Measurements from ENCODE around the gene ZNF780B. TPM values are rescaled to one million over a fixed set of nuclear protein-coding genes. Genes with fewer than 3 reads are reported as not detected.

ZNF780B gene
- total RNA-seq, 4 donors from 2014 or later = 4.5 to 87.8 (median 25.5) TPM

GRCh38 chr19:39983695-39984300 is 72.2 kb downstream of the ZNF780B start:
- Histone ChIP-seq H3K36me3 (peaks cover 0 to 41% (median 11%) of the 10 kb centered on the region in 4 donors), H3K27ac (no peak overlapping the region), H3K4me1 (no peaks in the 10 kb centered on the region), H3K27me3 (no peaks in the 10 kb centered on the region), H3K4me3 (no peak overlapping the region), H3K9me3 (peaks cover 21 to 27% of the 10 kb centered on the region in 2 donors)
- TF ChIP-seq EP300 (IDR thresholded peaks at IDR 0.05; ENCODE audit: low read depth) (no peak), CTCF (IDR thresholded peaks at IDR 0.05) (no peak), POLR2A (IDR thresholded peaks at IDR 0.05) (no peak), POLR2AphosphoS5 (IDR thresholded peaks at IDR 0.05) (no peak)
- intact Hi-C loops (cut with DNase I; ENCODE audit: low total_unique reads) = no loop called here
- no peak for DNase-seq
- WGBS, 2 donors (ENCODE audit: low coverage in 1 of 2) = 79 to 97% methylated on average over 4 to 5 of the region's 5 CpGs
- in situ Hi-C loops (cut with MboI; ENCODE audit: low pct_ligation_motif_present in 1 of 4, low pct_unique_long_range_greater_than_20kb in 1 of 4, low sequenced_read_pairs in 3 of 4) = no loop called here

- WGBS, 2 donors (ENCODE audit: low coverage in 1 of 2) = 100% methylated on average over 1 of the region's 1 CpG
- no peaks in the 10 kb centered on the region for H3K27me3 ChIP-seq
- H3K9me3 ChIP-seq = peaks cover 21 to 27% of the 10 kb centered on the region in 2 donors
- TF ChIP-seq POLR2AphosphoS5 (IDR thresholded peaks at IDR 0.05) (no peak), EP300 (IDR thresholded peaks at IDR 0.05; ENCODE audit: low read depth) (no peak), CTCF (IDR thresholded peaks at IDR 0.05) (no peak), POLR2A (IDR thresholded peaks at IDR 0.05) (no peak)
- DNase-seq = no peak
- H3K36me3 ChIP-seq = peaks cover 0 to 46% (median 12%) of the 10 kb centered on the region in 4 donors
- intact Hi-C loops (cut with DNase I; ENCODE audit: low total_unique reads) (no loop called here), in situ Hi-C loops (cut with MboI; ENCODE audit: low pct_ligation_motif_present in 1 of 4, low pct_unique_long_range_greater_than_20kb in 1 of 4, low sequenced_read_pairs in 3 of 4) (no loop called here)
- H3K27ac ChIP-seq = no peak overlapping the region
- no peaks in the 10 kb centered on the region for H3K4me1 ChIP-seq
- no peak overlapping the region for H3K4me3 ChIP-seq
These were observed 73.1 kb downstream of the ZNF780B start for GRCh38 chr19:39982883-39983282.

Other genes with a start within 250 kb of the ZNF780B start
- gene DYRK1B, start 222.1 kb downstream of the ZNF780B start, total RNA-seq = 10 to 100 TPM; 13.3 to 16.1 (median 15.1) TPM
- 100 to 1,000 TPM in 1 of 4 donors, 10 to 100 TPM in 3; 20.6 to 107 (median 62.6) TPM for gene FBL, start 209.9 kb downstream of the ZNF780B start, total RNA-seq
- gene FCGBP, start 121.6 kb downstream of the ZNF780B start, total RNA-seq = 1,000 to 10,000 TPM; 1,603 to 6,178 (median 2,329) TPM
- 10 to 100 TPM; 46.4 to 83.4 (median 77.5) TPM for gene PSMC4, start 85.1 kb downstream of the ZNF780B start, total RNA-seq
- gene ZNF546, start 59.2 kb downstream of the ZNF780B start, total RNA-seq = 1 to 10 TPM in 3 of 4 donors, under 1 TPM in 1; 0.60 to 8.1 (median 2.4) TPM
- gene ZNF780A, start 34.7 kb upstream of the ZNF780B start, total RNA-seq = 10 to 100 TPM in 1 of 4 donors, 1 to 10 TPM in 3; 3.0 to 19.7 (median 7.2) TPM
- gene MAP3K10, start 135.2 kb upstream of the ZNF780B start, total RNA-seq = 10 to 100 TPM; 10.8 to 19.5 (median 11.9) TPM
- gene TTC9B, start 162.2 kb upstream of the ZNF780B start, total RNA-seq = not detected
- gene CCNP, start 170.5 kb upstream of the ZNF780B start, total RNA-seq = under 1 TPM in 1 of 4 donors, not detected in 3; 1.00 TPM
- 100 to 1,000 TPM in 2 of 4 donors, 10 to 100 TPM in 2; 63.2 to 266 (median 138) TPM for gene AKT2, start 229.1 kb upstream of the ZNF780B start, total RNA-seq

Measured in transverse colon (tissue), 4 donors.